Skeletal muscle cell (primary cell): ENCODE measurements around the gene CNTN5.

Experiments
- DNase-seq: peaks from one replicate; pipeline ENCODE4 v3.0.0-alpha.2; 2010; ENCODE audit warnings: low read depth
- H3K4me3 ChIP-seq: 2 replicates; pipeline ENCODE4 v1.5.1; 2011; ENCODE audit warnings: low read depth, mild to moderate bottlenecking, control low read depth, low read length, moderate library complexity

The CNTN5 gene

GRCh38 chr11:99968336-99968735, 947.6 kb downstream of the CNTN5 start:
- no peak for DNase-seq
- no peak overlapping the region for H3K4me3 ChIP-seq

GRCh38 chr11:99973993-99974392, 953.2 kb downstream of the CNTN5 start:
- DNase-seq = no peak
- H3K4me3 ChIP-seq = no peak overlapping the region

- DNase-seq = no peak
- no peak overlapping the region for H3K4me3 ChIP-seq
These were observed 958.3 kb downstream of the CNTN5 start for GRCh38 chr11:99979042-99979441.

- H3K4me3 ChIP-seq = no peak overlapping the region
- no peak for DNase-seq
These were observed 967.2 kb downstream of the CNTN5 start for GRCh38 chr11:99987821-99988470.

GRCh38 chr11:99988471-99988837, 967.7 kb downstream of the CNTN5 start:
- DNase-seq = no peak
- no peak overlapping the region for H3K4me3 ChIP-seq

- no peak for DNase-seq
- H3K4me3 ChIP-seq = no peak overlapping the region
These were observed 983.2 kb downstream of the CNTN5 start for GRCh38 chr11:100003985-100004384.

- H3K4me3 ChIP-seq = no peak overlapping the region
- DNase-seq = no peak
These were observed 983.8 kb downstream of the CNTN5 start for GRCh38 chr11:100004541-100004940.

GRCh38 chr11:100008417-100008816, 987.7 kb downstream of the CNTN5 start:
- H3K4me3 ChIP-seq = no peak overlapping the region
- DNase-seq = no peak

- H3K4me3 ChIP-seq = no peak overlapping the region
- DNase-seq = no peak
These were observed 989.0 kb downstream of the CNTN5 start for GRCh38 chr11:100009728-100010127.

- H3K4me3 ChIP-seq = no peak overlapping the region
- no peak for DNase-seq
These were observed 989.6 kb downstream of the CNTN5 start for GRCh38 chr11:100010393-100010792.

- DNase-seq = no peak
- H3K4me3 ChIP-seq = no peak overlapping the region
These were observed 990.9 kb downstream of the CNTN5 start for GRCh38 chr11:100011697-100012096.

GRCh38 chr11:100013011-100013410, 992.3 kb downstream of the CNTN5 start:
- DNase-seq = no peak
- H3K4me3 ChIP-seq = no peak overlapping the region

GRCh38 chr11:100031973-100032372, 1011.2 kb downstream of the CNTN5 start:
- no peak for DNase-seq
- H3K4me3 ChIP-seq = no peak overlapping the region

- H3K4me3 ChIP-seq = no peak overlapping the region
These were observed 1040.3 kb downstream of the CNTN5 start for GRCh38 chr11:100061006-100061405.

GRCh38 chr11:100066399-100066798, 1045.7 kb downstream of the CNTN5 start:
- no peak overlapping the region for H3K4me3 ChIP-seq
- no peak for DNase-seq

More at GRCh38 chr11:100061006-100061405, 1040.3 kb downstream of the CNTN5 start:
- no peak for DNase-seq

- DNase-seq = no peak
- H3K4me3 ChIP-seq = no peak overlapping the region
These were observed 1047.4 kb downstream of the CNTN5 start for GRCh38 chr11:100068116-100068515.

- no peak overlapping the region for H3K4me3 ChIP-seq
- DNase-seq = no peak
These were observed 1051.4 kb downstream of the CNTN5 start for GRCh38 chr11:100072131-100072530.

GRCh38 chr11:100080381-100080780, 1059.6 kb downstream of the CNTN5 start:
- DNase-seq = no peak

GRCh38 chr11:100080821-100081220, 1060.1 kb downstream of the CNTN5 start:
- H3K4me3 ChIP-seq = no peak overlapping the region
- DNase-seq = no peak

More at GRCh38 chr11:100080381-100080780, 1059.6 kb downstream of the CNTN5 start:
- H3K4me3 ChIP-seq = no peak overlapping the region

- no peak overlapping the region for H3K4me3 ChIP-seq
- no peak for DNase-seq
These were observed 1072.9 kb downstream of the CNTN5 start for GRCh38 chr11:100093698-100094097.

GRCh38 chr11:100094121-100094865, 1073.5 kb downstream of the CNTN5 start:
- H3K4me3 ChIP-seq = no peak overlapping the region
- no peak for DNase-seq
